Rectal smooth muscle tissue (tissue), 1 donor: Measurements from ENCODE around the gene TAP2.
A peak's percentile ranks its signal among the peaks of the same experiment; 100 is the strongest.

Source experiments
- H3K27ac ChIP-seq: one replicate; pipeline ENCODE4 v1.7.0; 2013; ENCODE audit warnings: low read depth, low read length, inconsistent platforms
- H3K27me3 ChIP-seq: one replicate; pipeline ENCODE4 v1.7.0; 2013; ENCODE audit warnings: low read length; ENCODE audit not compliant: control insufficient read depth, insufficient read depth
- H3K36me3 ChIP-seq: one replicate; pipeline ENCODE4 v1.7.0; 2013; ENCODE audit warnings: low read length; ENCODE audit not compliant: control insufficient read depth, insufficient read depth
- H3K4me1 ChIP-seq: one replicate; pipeline ENCODE4 v1.7.0; 2013; ENCODE audit warnings: low read length; ENCODE audit not compliant: control insufficient read depth, insufficient read depth
- H3K4me3 ChIP-seq: one replicate; pipeline ENCODE4 v1.7.0; 2013; ENCODE audit warnings: low read length
- H3K9ac ChIP-seq: one replicate; pipeline ENCODE4 v1.7.0; 2013; ENCODE audit warnings: low read length

The TAP2 gene

DNA sequence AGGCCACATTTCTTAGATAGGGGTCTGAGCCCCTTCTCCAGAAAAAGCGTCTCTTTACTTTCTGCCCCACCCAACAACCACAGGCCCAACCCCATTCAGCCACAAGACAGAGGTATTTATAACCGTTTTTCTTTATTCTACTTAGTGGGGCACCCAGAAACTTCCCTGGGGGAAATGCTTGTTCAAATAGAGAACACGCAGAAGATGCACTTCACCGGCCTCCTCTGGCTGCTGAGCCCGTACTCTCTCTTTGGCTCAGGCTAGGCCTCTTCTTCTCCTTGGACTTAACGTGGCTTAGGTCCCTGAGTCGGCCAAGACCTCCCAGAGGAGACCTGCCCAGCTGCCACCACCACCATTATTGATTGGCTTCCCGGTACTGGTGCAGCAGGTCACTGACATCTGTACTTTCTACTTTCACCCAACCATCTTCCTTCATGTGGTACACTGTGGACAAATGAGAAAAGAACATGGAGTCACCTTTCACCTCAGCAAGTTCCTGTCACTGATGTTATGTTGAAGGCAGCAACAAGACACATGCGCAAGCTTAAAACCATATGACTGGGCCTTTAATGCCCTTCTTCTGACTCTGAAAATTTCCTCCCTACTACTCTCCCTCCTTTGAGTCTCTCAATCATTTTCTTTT lies 2.2 kb upstream of the TAP2 start:
- Histone ChIP-seq H3K36me3 (peaks cover 16% of the 10 kb centered on the region), H3K27me3 (no peaks in the 10 kb centered on the region), H3K9ac (no peak overlapping the region), H3K4me1 (peaks cover 10% of the 10 kb centered on the region), H3K4me3 (no peak overlapping the region), H3K27ac (no peak overlapping the region)

DNA sequence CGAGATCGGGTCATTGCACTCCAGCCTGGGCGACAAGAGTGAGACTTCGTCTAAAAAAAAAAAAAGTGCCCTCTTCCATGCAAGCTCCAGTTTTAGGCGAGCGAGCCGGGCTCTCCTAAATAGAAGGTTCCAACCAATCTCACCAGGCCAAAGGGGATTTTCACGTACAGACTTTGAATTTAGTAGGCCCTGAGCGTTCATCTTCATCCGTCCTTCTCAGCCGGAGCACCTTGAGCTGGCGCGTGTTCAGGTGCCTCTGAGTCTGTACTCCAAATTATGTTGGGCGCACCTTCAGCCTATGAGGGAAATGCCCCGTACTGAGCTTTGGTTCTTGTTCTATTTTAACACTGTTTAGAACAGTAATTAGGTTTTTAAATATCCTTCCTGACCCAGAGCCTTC lies 817 bp upstream of the TAP2 start:
- H3K36me3 ChIP-seq, result peaks cover 15% of the 10 kb centered on the region
- peaks cover 10% of the 10 kb centered on the region for H3K4me1 ChIP-seq
- no peaks in the 10 kb centered on the region for H3K27me3 ChIP-seq
- H3K27ac ChIP-seq, result peak overlapping the region; percentile 89
- no peak overlapping the region for H3K4me3 ChIP-seq
- no peak overlapping the region for H3K9ac ChIP-seq

DNA sequence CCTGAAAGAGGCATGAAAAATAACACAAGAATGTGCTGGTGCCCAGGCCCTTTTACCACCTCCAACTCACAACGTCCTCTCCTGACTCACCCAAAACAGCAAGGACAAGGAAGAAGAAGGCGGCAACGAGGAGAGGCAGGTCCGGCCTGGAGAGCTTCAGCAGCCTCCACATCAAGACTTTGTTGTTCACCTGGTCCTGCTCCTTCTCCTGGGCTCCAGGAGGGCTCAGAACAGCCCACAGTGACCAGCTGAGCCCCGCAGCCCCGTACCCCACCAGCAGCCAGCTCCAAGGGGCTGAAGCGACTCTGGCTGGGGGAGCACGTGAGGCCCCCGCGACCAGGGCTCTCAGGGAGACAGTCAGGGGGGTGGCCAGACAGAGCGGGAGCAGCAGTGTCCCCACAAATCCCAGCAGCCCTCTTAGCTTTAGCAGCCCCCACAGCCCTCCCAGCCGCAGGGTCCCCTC lies 857 bp downstream of the TAP2 start:
- Histone ChIP-seq H3K9ac (peak overlapping the region; percentile 10), H3K4me3 (peak overlapping the region; percentile 87), H3K27ac (peak overlapping the region; percentile 89), H3K27me3 (no peaks in the 10 kb centered on the region), H3K36me3 (peaks cover 15% of the 10 kb centered on the region), H3K4me1 (peaks cover 10% of the 10 kb centered on the region)

DNA sequence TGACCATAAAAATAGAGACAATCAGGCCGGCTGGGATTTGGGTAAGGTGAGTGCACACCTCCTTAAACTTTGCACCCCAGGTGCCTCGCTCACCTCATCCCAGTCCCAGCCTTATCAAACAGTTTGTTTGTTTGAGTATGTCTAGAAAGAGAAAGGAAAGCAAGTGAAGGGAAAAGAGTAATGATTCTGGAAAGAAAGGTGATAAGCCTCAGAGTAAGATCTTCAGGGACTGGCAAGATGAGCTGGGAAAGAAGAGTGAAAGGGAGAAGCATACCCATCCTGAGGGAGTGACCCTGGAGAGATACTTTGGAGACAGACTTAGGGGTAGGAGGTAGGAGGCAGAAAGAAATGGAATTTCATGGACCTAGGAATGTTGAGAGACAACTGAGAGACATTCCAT lies 1.7 kb downstream of the TAP2 start:
- Histone ChIP-seq H3K36me3 (peaks cover 10% of the 10 kb centered on the region), H3K27ac (no peak overlapping the region), H3K27me3 (no peaks in the 10 kb centered on the region), H3K4me3 (no peak overlapping the region), H3K4me1 (peaks cover 7% of the 10 kb centered on the region), H3K9ac (no peak overlapping the region)

DNA sequence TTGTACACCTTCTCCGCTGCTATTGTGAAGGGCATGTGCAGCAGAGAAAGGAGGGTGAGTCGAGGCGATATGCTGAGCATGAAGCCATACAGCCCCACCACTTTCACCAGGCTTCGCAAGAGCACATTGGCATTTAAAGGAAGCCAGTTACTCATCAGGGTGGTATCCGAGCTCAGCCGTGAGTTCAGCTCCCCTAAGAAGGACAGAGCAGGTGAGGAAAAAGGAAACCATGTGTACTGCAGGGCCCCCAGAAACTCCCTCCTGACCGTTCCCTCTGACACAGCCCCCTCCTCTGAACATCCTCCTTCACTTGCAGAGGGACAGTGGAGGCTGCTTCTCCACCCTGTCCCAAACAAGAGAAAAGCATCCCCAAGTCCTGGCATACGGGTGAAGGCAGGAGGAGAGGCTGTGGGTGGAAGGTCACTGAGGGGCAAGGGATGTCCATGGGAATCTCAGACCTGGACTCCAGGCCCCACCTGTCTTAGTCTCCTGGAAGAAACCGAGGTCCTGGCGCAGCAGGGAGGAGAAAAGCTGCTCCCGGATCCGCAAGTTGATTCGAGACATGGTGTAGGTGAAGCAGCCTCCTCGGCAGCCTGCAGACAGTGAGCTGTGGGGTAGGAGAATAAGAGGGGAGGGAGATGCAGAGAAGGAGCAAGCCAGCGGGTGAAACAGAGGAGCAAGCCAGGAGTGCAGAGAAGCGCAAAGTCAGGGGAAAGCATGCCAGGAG lies 3.2 kb downstream of the TAP2 start:
- H3K4me1 ChIP-seq, result peaks cover 7% of the 10 kb centered on the region
- H3K27me3 ChIP-seq, result no peaks in the 10 kb centered on the region
- no peak overlapping the region for H3K9ac ChIP-seq
- H3K27ac ChIP-seq, result no peak overlapping the region
- peaks cover 5% of the 10 kb centered on the region for H3K36me3 ChIP-seq
- no peak overlapping the region for H3K4me3 ChIP-seq

DNA sequence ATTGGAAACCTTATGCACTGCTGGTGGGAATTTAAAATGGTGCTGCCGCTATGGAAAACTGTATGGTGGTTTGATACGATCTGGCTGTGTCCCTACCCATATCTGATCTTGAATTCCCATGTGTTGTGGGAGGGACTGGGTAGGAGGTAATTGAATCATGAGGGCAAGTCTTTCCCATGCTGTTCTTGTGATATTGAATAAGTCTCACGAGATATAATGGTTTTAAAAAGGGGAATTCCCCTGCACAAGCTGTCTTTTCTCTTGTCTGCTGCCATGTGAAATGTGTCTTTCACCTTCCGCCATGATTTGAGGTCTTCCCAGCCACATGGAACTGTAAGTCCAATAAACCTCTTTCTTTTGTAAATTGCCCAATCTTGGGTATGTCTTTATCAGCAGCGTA lies 4.9 kb downstream of the TAP2 start:
- Histone ChIP-seq H3K36me3 (peaks cover 14% of the 10 kb centered on the region), H3K27ac (no peak overlapping the region), H3K27me3 (no peaks in the 10 kb centered on the region), H3K4me3 (no peak overlapping the region), H3K4me1 (peaks cover 7% of the 10 kb centered on the region), H3K9ac (no peak overlapping the region)

DNA sequence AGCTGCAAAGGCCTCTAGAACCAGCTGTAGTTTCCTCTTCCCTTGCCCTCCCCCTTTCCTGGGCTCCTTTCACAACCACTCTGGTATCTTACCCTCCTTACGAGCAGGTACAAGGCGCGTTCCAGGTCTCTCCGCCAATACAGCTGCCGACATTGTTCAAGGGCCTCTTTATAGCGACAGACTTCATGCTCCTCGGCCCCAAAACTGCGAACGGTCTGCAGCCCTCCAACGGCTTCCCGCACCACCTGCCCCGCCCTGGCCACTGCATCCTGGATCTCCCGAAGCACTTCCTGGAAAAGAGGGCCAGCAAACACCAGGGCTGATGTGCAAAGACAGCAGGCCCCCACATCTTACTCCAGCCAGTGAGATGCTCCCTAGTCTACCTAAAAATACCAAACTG lies 6.0 kb downstream of the TAP2 start:
- H3K36me3 ChIP-seq, result peaks cover 14% of the 10 kb centered on the region
- H3K9ac ChIP-seq, result no peak overlapping the region
- peaks cover 2% of the 10 kb centered on the region for H3K4me1 ChIP-seq
- no peak overlapping the region for H3K27ac ChIP-seq
- H3K4me3 ChIP-seq, result no peak overlapping the region
- H3K27me3 ChIP-seq, result no peaks in the 10 kb centered on the region

DNA sequence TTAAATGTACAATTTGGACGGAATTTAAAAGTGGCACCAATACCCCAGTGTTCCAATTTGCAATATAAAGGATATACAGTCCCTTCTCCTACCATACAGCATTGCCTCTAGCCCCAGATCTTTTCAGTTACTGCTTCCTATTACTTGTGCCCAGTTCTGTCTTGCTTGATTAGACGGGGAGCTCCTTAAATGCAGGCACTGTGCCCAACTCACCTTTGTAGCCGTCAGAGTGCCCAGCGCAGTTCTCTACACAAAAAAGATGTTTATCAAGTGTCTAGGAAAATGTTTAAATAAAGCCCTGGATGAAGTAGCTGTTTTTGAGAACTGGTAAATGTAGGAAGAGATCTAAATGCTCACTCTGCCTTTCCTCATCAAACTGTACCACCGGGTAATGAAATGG lies 7.6 kb downstream of the TAP2 start:
- peaks cover 14% of the 10 kb centered on the region for H3K36me3 ChIP-seq
- H3K9ac ChIP-seq, result no peak overlapping the region
- no peaks in the 10 kb centered on the region for H3K4me1 ChIP-seq
- no peak overlapping the region for H3K27ac ChIP-seq
- no peaks in the 10 kb centered on the region for H3K27me3 ChIP-seq
- no peak overlapping the region for H3K4me3 ChIP-seq

DNA sequence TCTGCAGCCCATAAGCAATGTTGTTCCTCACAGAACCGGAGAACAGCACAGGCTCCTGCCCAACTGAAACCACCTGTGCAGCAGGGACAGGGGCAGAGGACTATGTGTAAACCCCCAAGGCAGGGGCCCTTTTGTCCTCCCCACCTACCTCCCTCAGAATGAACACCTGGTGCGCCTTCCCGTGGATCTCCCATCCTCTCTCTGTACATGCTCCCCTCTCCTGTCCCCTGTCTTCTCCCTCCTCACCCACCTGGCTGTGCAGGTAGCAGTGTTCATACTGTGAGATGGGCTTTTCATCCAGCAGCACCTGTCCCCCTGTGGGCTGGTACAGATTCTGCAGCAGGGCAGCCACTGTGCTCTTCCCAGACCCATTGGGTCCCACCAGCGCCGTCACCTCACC lies 8.5 kb downstream of the TAP2 start:
- Histone ChIP-seq H3K4me3 (no peak overlapping the region), H3K9ac (no peak overlapping the region), H3K27me3 (no peaks in the 10 kb centered on the region), H3K4me1 (no peaks in the 10 kb centered on the region), H3K27ac (no peak overlapping the region), H3K36me3 (peaks cover 14% of the 10 kb centered on the region)

DNA sequence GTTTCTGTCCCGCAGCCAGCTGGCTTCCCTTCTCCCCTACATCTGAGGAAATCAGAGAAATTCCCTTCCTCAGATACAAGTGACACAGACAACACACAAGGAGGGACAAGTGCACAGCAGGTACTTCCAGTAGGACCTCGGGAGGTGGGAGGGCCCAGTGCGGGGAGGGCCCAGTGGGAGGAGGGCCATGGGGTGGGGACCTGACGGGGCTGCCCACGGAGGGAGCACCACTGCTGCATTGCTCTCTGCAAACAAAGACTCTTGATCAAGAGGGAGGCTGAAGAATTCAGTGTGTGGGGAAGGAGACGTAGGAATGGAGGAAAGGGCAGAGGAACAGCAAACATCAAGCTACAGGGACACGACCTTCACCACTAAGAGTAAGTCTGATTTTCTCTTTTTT lies 9.0 kb downstream of the TAP2 start:
- peaks cover 10% of the 10 kb centered on the region for H3K36me3 ChIP-seq
- no peak overlapping the region for H3K27ac ChIP-seq
- no peaks in the 10 kb centered on the region for H3K27me3 ChIP-seq
- no peaks in the 10 kb centered on the region for H3K4me1 ChIP-seq
- no peak overlapping the region for H3K9ac ChIP-seq
- no peak overlapping the region for H3K4me3 ChIP-seq

DNA sequence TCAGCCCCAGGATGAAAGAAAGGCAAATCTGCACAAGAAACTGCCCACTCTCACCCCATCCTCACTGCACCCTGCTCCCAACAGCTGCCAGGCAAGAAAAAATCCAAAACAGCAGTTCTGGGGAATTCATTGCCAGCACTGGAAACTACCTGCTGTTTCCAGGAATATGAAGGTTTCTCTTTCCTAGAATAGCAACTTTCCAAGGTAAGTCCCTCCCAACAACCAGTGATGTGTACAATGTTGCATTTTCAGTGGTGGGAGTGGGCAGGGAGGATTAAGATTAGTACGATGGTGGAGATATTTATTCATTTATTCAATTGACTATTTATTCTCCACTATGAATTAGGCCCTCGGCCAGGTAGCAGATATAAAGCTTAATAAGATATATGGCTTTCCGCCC lies 11.5 kb downstream of the TAP2 start:
- H3K4me3 ChIP-seq, result no peak overlapping the region
- H3K9ac ChIP-seq, result no peak overlapping the region
- peaks cover 10% of the 10 kb centered on the region for H3K36me3 ChIP-seq
- H3K27me3 ChIP-seq, result no peaks in the 10 kb centered on the region
- no peak overlapping the region for H3K27ac ChIP-seq
- H3K4me1 ChIP-seq, result no peaks in the 10 kb centered on the region

DNA sequence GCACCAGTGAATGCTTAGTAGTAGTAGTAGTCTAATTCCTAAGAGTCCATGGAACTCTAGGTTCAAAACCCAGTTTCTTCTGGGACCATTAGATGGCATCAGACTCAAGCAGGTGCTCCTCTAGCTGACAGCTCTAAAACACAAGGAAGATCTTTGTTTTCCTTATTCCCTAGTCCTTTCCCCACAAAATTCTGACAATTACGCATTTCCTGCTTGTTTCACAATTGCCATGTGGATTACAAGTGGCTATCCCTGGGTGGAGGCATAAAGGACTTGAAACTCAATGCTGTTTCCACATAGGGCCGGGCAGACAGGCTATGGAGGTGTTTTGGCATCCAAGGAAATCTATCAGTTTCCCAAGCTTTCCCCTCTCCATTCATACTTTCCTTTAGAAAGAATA lies 12.6 kb downstream of the TAP2 start:
- Histone ChIP-seq H3K27ac (no peak overlapping the region), H3K4me3 (no peak overlapping the region), H3K27me3 (no peaks in the 10 kb centered on the region), H3K9ac (no peak overlapping the region), H3K4me1 (no peaks in the 10 kb centered on the region), H3K36me3 (peaks cover 10% of the 10 kb centered on the region)

DNA sequence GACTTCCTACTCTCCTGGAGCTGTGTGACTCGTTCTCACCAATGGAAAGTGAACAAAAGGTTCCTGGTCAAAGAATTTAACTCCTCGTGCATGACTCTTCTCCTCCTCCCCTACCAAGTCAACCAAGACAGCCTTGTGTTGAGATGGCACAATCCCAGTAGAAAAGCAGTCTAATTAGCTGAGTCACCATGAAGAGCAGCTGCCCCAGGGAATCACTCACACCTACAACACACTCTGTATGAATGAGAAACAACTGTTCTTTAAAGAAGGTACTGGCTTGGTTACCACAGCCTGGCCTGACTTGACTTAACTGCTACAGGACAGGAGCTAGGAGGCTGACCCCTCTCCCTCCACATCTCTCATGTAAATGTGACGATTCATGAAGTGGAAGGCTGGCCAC lies 18.8 kb downstream of the TAP2 start:
- no peaks in the 10 kb centered on the region for H3K4me1 ChIP-seq
- no peak overlapping the region for H3K9ac ChIP-seq
- H3K4me3 ChIP-seq, result no peak overlapping the region
- no peaks in the 10 kb centered on the region for H3K36me3 ChIP-seq
- H3K27me3 ChIP-seq, result no peaks in the 10 kb centered on the region
- no peak overlapping the region for H3K27ac ChIP-seq
